CD14-positive monocyte (primary cell): ENCODE data around the gene ALDOC. TPM values are rescaled to one million over a fixed set of nuclear protein-coding genes. Genes with fewer than 3 reads are reported as not detected.
"Not testable (repeated sequence)": the region's sequence is repeated elsewhere in the genome, so short reads cannot be mapped to it uniquely, and the experiment has no call there.

Experiments
- DNase-seq, 3 donors: peaks; one replicate each; pipeline ENCODE4 v3.0.0-alpha.2; 2011 to 2022
- H2AFZ ChIP-seq: 2 replicates; pipeline ENCODE4 v1.6.0; 2012; ENCODE audit warnings: mild to moderate bottlenecking, low read depth, low read length, inconsistent platforms; ENCODE audit not compliant: insufficient read depth, poor library complexity, severe bottlenecking
- H3K27ac ChIP-seq, 2 donors: 1 replicate in 1 of 2; 2 replicates in 1 of 2; pipeline ENCODE4 v1.5.1; 2012 to 2013; ENCODE audit warnings: low read length in 2 of 2, control low read depth in 1 of 2, inconsistent platforms in 1 of 2, low read depth in 1 of 2, mild to moderate bottlenecking in 1 of 2
- H3K27me3 ChIP-seq, 2 donors: one replicate each; pipeline versions ENCODE4 v1.6.0 to v1.6.1; 2011 to 2013; ENCODE audit warnings: low read length in 2 of 2; ENCODE audit not compliant: control insufficient read depth in 2 of 2, insufficient read depth in 2 of 2
- H3K36me3 ChIP-seq, 2 donors: replicated peaks in 1 of 2; 1 replicate in 1 of 2; 2 replicates in 1 of 2; pipeline versions ENCODE4 v1.5.1 to v1.6.1; 2012 to 2013; ENCODE audit warnings: low read length in 2 of 2, control low read depth in 1 of 2, inconsistent platforms in 1 of 2, mild to moderate bottlenecking in 1 of 2; ENCODE audit not compliant: insufficient read depth in 2 of 2, control insufficient read depth in 1 of 2
- H3K4me1 ChIP-seq, 2 donors: 1 replicate in 1 of 2; 2 replicates in 1 of 2; pipeline versions ENCODE4 v1.5.1 to v1.6.1; 2012 to 2013; ENCODE audit warnings: low read length in 2 of 2, control low read depth in 1 of 2, inconsistent platforms in 1 of 2, mild to moderate bottlenecking in 1 of 2, moderate library complexity in 1 of 2; ENCODE audit not compliant: insufficient read depth in 2 of 2, control insufficient read depth in 1 of 2
- H3K4me2 ChIP-seq: replicated peaks from 2 replicates; pipeline ENCODE3; 2012; ENCODE audit warnings: low read length, moderate library complexity, mild to moderate bottlenecking; ENCODE audit not compliant: poor library complexity, severe bottlenecking; ENCODE audit errors: extremely low read depth
- H3K4me3 ChIP-seq, 3 experiments: fragments of 200-600 bp in 1 of 3; sonication (generic) in 1 of 3; replicated peaks in 1 of 3; 1 replicate in 2 of 3; 2 replicates in 1 of 3; pipeline ENCODE4 v1.5.1; 2011 to 2013; ENCODE audit warnings: low read length in 3 of 3, mild to moderate bottlenecking in 3 of 3, control low read depth in 2 of 3, low read depth in 2 of 3, inconsistent platforms in 1 of 3, moderate library complexity in 1 of 3
- H3K79me2 ChIP-seq: 2 replicates; pipeline ENCODE4 v1.6.0; 2012; ENCODE audit warnings: mild to moderate bottlenecking, control low read depth, inconsistent platforms, low read length, moderate library complexity; ENCODE audit not compliant: insufficient read depth
- H3K9ac ChIP-seq: 2 replicates; pipeline ENCODE4 v1.6.0; 2017; ENCODE audit warnings: low read length, mild to moderate bottlenecking; ENCODE audit not compliant: insufficient read depth, poor library complexity, severe bottlenecking
- H3K9me3 ChIP-seq, 2 donors: replicated peaks in 1 of 2; 1 replicate in 1 of 2; 2 replicates in 1 of 2; pipeline versions ENCODE4 v1.5.1 to v1.6.1; 2012 to 2013; ENCODE audit warnings: low read length in 2 of 2, control low read depth in 1 of 2; ENCODE audit not compliant: control insufficient read depth in 1 of 2, insufficient read depth in 1 of 2
- H4K20me1 ChIP-seq: 2 replicates; pipeline ENCODE4 v1.6.0; 2012; ENCODE audit warnings: mild to moderate bottlenecking, low read length, control low read depth, moderate library complexity; ENCODE audit not compliant: insufficient read depth
- H3K27ac Mint-ChIP-seq, 7 donors: one replicate each; pipeline ENCODE4 v1.8.0; 2020; ENCODE audit warnings: mild to moderate bottlenecking in 7 of 7, mixed read lengths in 7 of 7, moderate library complexity in 6 of 7, inconsistent platforms in 2 of 7
- H3K27me3 Mint-ChIP-seq, 3 donors: one replicate each; pipeline ENCODE4 v1.8.0; 2021 to 2022; ENCODE audit warnings: low read depth in 3 of 3, mild to moderate bottlenecking in 3 of 3, mixed read lengths in 3 of 3, moderate library complexity in 3 of 3, inconsistent platforms in 1 of 3
- H3K36me3 Mint-ChIP-seq, 2 donors: one replicate each; pipeline ENCODE4 v1.8.0; 2020; ENCODE audit warnings: mixed read lengths in 2 of 2, inconsistent platforms in 1 of 2, mild to moderate bottlenecking in 1 of 2
- H3K4me1 Mint-ChIP-seq: one replicate; pipeline ENCODE4 v1.8.0; 2020; ENCODE audit warnings: mild to moderate bottlenecking, mixed read lengths
- H3K4me3 Mint-ChIP-seq, 2 donors: one replicate each; pipeline ENCODE4 v1.8.0; 2020; ENCODE audit warnings: mild to moderate bottlenecking in 2 of 2, mixed read lengths in 2 of 2, moderate library complexity in 1 of 2
- H3K9me3 Mint-ChIP-seq, 7 donors: one replicate each; pipeline ENCODE4 v1.8.0; 2020 to 2022; ENCODE audit warnings: mixed read lengths in 7 of 7, mild to moderate bottlenecking in 6 of 7, moderate library complexity in 6 of 7, inconsistent platforms in 2 of 7
- WGBS: methylation state at CpG from one replicate; pipeline ENCODE4 v1.1.5; 2013; ENCODE audit warnings: missing lambda C conversion rate; ENCODE audit not compliant: insufficient coverage; 5-methylcytosine and 5-hydroxymethylcytosine counted together
- intact Hi-C, 2 donors: fragments of 100-400 bp; cut with micrococcal nuclease; formaldehyde crosslinking; loops; one replicate each; pipeline versions ENCODE4 v1.15.0 to v1.15.1; 2023
- polyA plus RNA-seq, 3 donors: library from polyadenylated mRNA; depleted of rRNA in 1 of 3; unstranded in 2 of 3; stranded (reverse) in 1 of 3; fragments of 300-500 nt in 2 of 3; fragments of >200 nt in 1 of 3; fragmentation: Illumina TruSeq in 2 of 3; gene quantifications; 1 replicate in 2 of 3; 2 replicates in 1 of 3; pipeline ENCODE4 v1.2.3, GENCODE V29; 2012 to 2021
- TF ChIP-seq, protein P1 (sequence below): fragments of 200-600 bp; IDR thresholded peaks from one replicate; pipeline ENCODE4 v1.8.0; 2022; ENCODE audit warnings: antibody characterized with exemption, mild to moderate bottlenecking

ALDOC gene
- polyA plus RNA-seq, 3 donors: 7.1 to 10.6 (median 9.8) TPM

DNA sequence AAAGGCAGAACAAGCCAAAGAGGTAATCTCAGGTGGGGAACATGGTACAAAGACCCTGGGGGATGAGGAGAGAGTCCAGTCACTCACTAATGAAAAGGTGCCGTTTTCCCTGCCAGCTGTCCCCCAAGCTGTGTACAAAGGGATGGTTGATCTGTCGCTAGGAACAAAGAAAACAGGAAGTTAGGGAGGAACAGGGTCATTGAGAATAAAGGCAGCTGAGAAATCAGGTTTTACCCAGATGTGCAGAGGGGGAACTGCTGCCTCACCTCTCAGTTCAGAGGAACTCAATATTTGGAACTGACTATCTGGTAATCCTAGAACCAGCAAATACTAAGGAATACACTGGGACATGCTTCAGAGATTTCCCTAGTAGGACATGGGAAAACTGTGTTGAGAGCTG, 35.8 kb upstream of the ALDOC start:
- DNase-seq: no peak
- intact Hi-C loops: loop anchor here (2.0 kb wide), 1 partner anchor 118 kb away; no protein-coding TSS in a partner anchor

DNA sequence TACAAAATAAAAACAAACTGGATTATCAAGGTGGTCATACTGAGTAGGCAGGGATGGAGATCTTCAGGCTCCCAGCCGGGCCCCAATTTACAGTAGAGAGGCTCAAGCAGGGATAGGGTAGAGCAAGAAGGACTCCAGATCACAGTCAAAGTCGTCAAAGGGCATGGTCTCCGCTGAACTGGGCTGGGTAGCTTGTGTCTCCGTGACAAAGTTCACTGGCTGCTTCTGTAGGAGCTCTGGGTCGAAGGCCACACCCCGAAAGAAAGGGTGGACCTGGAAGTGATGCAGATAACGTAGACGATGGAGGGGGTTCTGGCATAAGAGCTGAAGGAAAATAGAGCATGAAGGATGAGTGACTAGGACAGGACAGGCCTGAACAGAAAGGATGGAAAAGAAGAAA, 33.7 kb upstream of the ALDOC start:
- no peaks in the 10 kb centered on the region for H3K4me1 ChIP-seq
- Mint-ChIP-seq H3K36me3 (peaks cover 56 to 72% of the 10 kb centered on the region in 2 donors), H3K27me3 (no peaks in the 10 kb centered on the region), H3K9me3 (no peaks in the 10 kb centered on the region), H3K4me1 (no peaks in the 10 kb centered on the region), H3K27ac (peak overlapping the region in 3 of 7 donors; percentile 6 to 48 (median 43)), H3K4me3 (no peak overlapping the region)
- H3K4me3 ChIP-seq: no peak overlapping the region
- TF ChIP-seq, protein P1, sequence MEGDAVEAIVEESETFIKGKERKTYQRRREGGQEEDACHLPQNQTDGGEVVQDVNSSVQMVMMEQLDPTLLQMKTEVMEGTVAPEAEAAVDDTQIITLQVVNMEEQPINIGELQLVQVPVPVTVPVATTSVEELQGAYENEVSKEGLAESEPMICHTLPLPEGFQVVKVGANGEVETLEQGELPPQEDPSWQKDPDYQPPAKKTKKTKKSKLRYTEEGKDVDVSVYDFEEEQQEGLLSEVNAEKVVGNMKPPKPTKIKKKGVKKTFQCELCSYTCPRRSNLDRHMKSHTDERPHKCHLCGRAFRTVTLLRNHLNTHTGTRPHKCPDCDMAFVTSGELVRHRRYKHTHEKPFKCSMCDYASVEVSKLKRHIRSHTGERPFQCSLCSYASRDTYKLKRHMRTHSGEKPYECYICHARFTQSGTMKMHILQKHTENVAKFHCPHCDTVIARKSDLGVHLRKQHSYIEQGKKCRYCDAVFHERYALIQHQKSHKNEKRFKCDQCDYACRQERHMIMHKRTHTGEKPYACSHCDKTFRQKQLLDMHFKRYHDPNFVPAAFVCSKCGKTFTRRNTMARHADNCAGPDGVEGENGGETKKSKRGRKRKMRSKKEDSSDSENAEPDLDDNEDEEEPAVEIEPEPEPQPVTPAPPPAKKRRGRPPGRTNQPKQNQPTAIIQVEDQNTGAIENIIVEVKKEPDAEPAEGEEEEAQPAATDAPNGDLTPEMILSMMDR: no peak
- H4K20me1 ChIP-seq: peaks cover 22% of the 10 kb centered on the region
- no peaks in the 10 kb centered on the region for H3K27me3 ChIP-seq
- H2AFZ ChIP-seq: no peak overlapping the region
- no peak for DNase-seq
- H3K27ac ChIP-seq: peak overlapping the region in 1 of 2 donors; percentile 26
- H3K4me2 ChIP-seq: no peak overlapping the region
- intact Hi-C loops: no loop called here
- no peaks in the 10 kb centered on the region for H3K9me3 ChIP-seq
- WGBS: 91% methylated on average over 7 of the region's 8 CpGs
- peaks cover 56 to 81% of the 10 kb centered on the region in 2 donors for H3K36me3 ChIP-seq
- H3K9ac ChIP-seq: no peak overlapping the region
- H3K79me2 ChIP-seq: no peaks in the 10 kb centered on the region

More for the DNA sequence above, 35.8 kb upstream of the ALDOC start:
- TF ChIP-seq, protein P1: no peak
- 11% methylated on average over 2 of the region's 2 CpGs for WGBS
- Mint-ChIP-seq H3K36me3 (peaks cover 72 to 81% of the 10 kb centered on the region in 2 donors), H3K27ac (peak overlapping the region in 4 of 7 donors; percentile 1 to 46 (median 42)), H3K9me3 (no peaks in the 10 kb centered on the region), H3K4me3 (no peak overlapping the region), H3K27me3 (peaks cover 0 to 1% (median 0%) of the 10 kb centered on the region in 3 donors), H3K4me1 (no peaks in the 10 kb centered on the region)
- Histone ChIP-seq H3K4me1 (no peaks in the 10 kb centered on the region), H3K4me3 (no peak overlapping the region), H3K36me3 (peaks cover 69 to 93% of the 10 kb centered on the region in 2 donors), H2AFZ (no peak overlapping the region), H3K9ac (no peak overlapping the region), H3K9me3 (no peaks in the 10 kb centered on the region), H3K79me2 (no peaks in the 10 kb centered on the region), H4K20me1 (peaks cover 38% of the 10 kb centered on the region), H3K27me3 (no peaks in the 10 kb centered on the region), H3K4me2 (no peak overlapping the region), H3K27ac (peak overlapping the region in 1 of 2 donors; percentile 17)

DNA sequence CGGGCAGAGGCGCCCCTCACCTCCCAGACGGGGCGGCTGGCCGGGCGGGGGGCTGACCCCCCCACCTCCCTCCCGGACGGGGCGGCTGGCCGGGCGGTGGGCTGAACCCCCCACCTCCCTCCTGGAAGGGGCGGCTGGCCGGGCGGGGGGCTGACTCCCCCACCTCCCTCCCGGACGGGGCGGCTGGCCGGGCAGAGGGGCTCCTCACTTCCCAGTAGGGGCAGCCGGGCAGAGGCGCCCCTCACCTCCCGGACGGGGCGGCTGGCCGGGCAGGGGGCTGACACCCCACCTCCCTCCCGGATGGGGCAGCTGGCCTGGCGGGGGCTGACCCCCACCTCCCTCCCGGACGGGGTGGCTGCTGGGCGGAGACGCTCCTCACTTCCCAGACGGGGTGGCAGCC, 27.3 kb upstream of the ALDOC start:
- H3K4me1 Mint-ChIP-seq, H3K9me3 ChIP-seq, H3K4me2 ChIP-seq, H4K20me1 ChIP-seq, H3K9me3 Mint-ChIP-seq, H3K4me3 Mint-ChIP-seq, H3K4me3 ChIP-seq, H3K27ac Mint-ChIP-seq, H3K27ac ChIP-seq, H3K27me3 ChIP-seq, intact Hi-C loops, H3K9ac ChIP-seq, H3K27me3 Mint-ChIP-seq, H3K4me1 ChIP-seq, H2AFZ ChIP-seq, H3K79me2 ChIP-seq, DNase-seq: not testable (repeated sequence)
- H3K36me3 Mint-ChIP-seq: peaks cover 15 to 25% of the 10 kb centered on the region in 2 donors
- no CpG with 5 or more reads among the region's 31 CpGs for WGBS
- peaks cover 11 to 18% of the 10 kb centered on the region in 2 donors for H3K36me3 ChIP-seq
